Measurements from ENCODE around the gene FARS2. TPM values are rescaled to one million over a fixed set of nuclear protein-coding genes. Genes with fewer than 3 reads are reported as not detected.

The FARS2 gene
- total and polyA plus RNA-seq, 2 donors (not counting 1 experiment from before 2014, with no cell fraction given): 33.0 to 35.5 TPM

DNA sequence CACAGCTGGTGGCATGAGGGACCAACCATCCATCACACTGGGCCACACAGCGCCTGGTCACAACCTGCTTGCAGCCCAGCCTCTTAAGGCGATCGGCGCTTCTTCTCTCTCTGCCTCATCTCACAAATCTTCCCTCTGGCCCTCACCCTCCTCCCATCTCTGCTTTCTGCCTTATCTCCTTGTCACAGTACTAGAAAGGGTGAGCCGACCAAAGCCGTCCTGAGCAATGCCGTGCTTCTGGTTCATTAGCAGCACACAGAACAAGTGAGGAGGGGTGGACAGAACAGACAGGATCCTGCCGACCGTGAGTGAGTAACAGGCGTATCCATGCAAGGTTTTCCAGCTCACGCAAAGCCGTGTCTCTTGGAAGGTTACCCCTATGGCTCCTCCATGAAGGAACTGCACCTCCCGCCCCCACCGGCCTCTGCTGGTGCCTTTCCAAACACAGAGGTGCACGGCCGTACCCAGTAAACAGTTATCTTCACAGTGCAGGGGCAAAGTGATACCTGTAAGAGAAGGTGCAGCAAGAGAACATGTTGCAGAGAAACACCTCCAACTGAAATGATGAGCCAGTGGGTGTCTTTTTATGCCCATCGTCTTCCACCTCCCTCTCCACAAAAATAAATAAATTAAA lies 331.7 kb downstream of the FARS2 start:
- Histone ChIP-seq H3K36me3 (replicated peaks in 1 of 2; ENCODE audit: control extremely low read depth in 1 of 2, control insufficient read depth in 1 of 2, extremely low read depth in 1 of 2, insufficient read depth in 2 of 2, low read length in 1 of 2) (peaks cover 0 to 3% of the 10 kb centered on the region in 2 experiments), H3K27me3 (replicated peaks in 1 of 4; ENCODE audit: control extremely low read depth in 1 of 4, control insufficient read depth in 3 of 4, insufficient read depth in 4 of 4, low read length in 3 of 4) (no peaks in the 10 kb centered on the region), H3K4me3 (ENCODE audit: control extremely low read depth in 1 of 5, extremely low read depth in 1 of 5, insufficient read depth in 1 of 5, low read depth in 2 of 5, low read length in 4 of 5) (no peak overlapping the region), H3K79me2 (ENCODE audit: control insufficient read depth, insufficient read depth, low read length) (peaks cover 5% of the 10 kb centered on the region), H4K20me1 (ENCODE audit: control insufficient read depth, insufficient read depth, low read length, poor library complexity, severe bottlenecking) (peaks cover 7% of the 10 kb centered on the region), H3K4me2 (replicated peaks; ENCODE audit: low read depth, low read length, poor library complexity, severe bottlenecking) (no peak overlapping the region), H3K4me1 (ENCODE audit: control insufficient read depth in 2 of 2, insufficient read depth in 2 of 2, low read length in 2 of 2) (no peaks in the 10 kb centered on the region), H3K9me3 (ENCODE audit: control extremely low read depth in 1 of 3, control insufficient read depth in 2 of 3, insufficient read depth in 1 of 3, low read length in 2 of 3) (no peaks in the 10 kb centered on the region), H3K27ac (ENCODE audit: low read length in 2 of 2) (no peak overlapping the region), H2AFZ (ENCODE audit: insufficient read depth, low read depth, low read length, poor library complexity, severe bottlenecking) (no peak overlapping the region), H3K9ac (ENCODE audit: low read length) (no peak overlapping the region)
- POLR2A ChIA-PET: no interaction called here
- WGBS (ENCODE audit: insufficient coverage): 98% methylated on average over 15 of the region's 17 CpGs
- DNase-seq (no peak), ATAC-seq (ENCODE audit: low read depth) (no peak)
- H3K4me3 Mint-ChIP-seq: no peak overlapping the region
- intact Hi-C loops (cut with micrococcal nuclease): no loop called here
- no peaks in the 10 kb centered on the region for H3K9me3 Mint-ChIP-seq (ENCODE audit: insufficient read depth)
- TF ChIP-seq, protein P1, sequence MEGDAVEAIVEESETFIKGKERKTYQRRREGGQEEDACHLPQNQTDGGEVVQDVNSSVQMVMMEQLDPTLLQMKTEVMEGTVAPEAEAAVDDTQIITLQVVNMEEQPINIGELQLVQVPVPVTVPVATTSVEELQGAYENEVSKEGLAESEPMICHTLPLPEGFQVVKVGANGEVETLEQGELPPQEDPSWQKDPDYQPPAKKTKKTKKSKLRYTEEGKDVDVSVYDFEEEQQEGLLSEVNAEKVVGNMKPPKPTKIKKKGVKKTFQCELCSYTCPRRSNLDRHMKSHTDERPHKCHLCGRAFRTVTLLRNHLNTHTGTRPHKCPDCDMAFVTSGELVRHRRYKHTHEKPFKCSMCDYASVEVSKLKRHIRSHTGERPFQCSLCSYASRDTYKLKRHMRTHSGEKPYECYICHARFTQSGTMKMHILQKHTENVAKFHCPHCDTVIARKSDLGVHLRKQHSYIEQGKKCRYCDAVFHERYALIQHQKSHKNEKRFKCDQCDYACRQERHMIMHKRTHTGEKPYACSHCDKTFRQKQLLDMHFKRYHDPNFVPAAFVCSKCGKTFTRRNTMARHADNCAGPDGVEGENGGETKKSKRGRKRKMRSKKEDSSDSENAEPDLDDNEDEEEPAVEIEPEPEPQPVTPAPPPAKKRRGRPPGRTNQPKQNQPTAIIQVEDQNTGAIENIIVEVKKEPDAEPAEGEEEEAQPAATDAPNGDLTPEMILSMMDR (IDR thresholded peaks at IDR 0.05): no peak
- TF ChIP-seq EZH2 (IDR thresholded peaks at IDR 0.05; ENCODE audit: borderline replicate concordance, insufficient read depth, low read depth, low read length, poor library complexity, severe bottlenecking): no peak
- no peaks in the 10 kb centered on the region for H3K4me1 Mint-ChIP-seq
- CTCF ChIA-PET: no interaction called here
- H3K27me3 Mint-ChIP-seq: no peaks in the 10 kb centered on the region
- H3K27ac Mint-ChIP-seq: no peak overlapping the region

DNA sequence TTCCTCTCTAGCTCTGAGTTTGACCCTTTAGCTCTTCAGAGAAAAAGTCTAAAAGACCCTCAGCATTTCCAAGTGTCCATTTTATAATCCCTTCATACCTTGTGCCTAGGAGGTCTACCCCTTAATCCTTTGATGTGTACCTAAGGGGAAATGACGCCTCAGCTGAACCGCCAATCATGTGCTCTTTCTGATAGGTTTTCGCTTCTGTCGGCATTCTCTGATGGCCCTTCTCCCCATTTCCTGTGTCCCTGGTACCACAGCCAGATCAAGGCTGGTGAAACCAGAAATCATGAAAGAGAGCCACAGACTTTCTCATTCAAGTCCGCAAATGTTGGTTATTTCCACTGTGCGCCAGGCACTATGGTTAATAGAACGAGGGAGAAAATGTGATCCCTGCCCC lies 333.9 kb downstream of the FARS2 start:
- Histone ChIP-seq H3K9me3 (ENCODE audit: control extremely low read depth in 1 of 3, control insufficient read depth in 2 of 3, insufficient read depth in 1 of 3, low read length in 2 of 3) (no peaks in the 10 kb centered on the region), H3K4me1 (ENCODE audit: control insufficient read depth in 2 of 2, insufficient read depth in 2 of 2, low read length in 2 of 2) (no peaks in the 10 kb centered on the region), H3K36me3 (replicated peaks in 1 of 2; ENCODE audit: control extremely low read depth in 1 of 2, control insufficient read depth in 1 of 2, extremely low read depth in 1 of 2, insufficient read depth in 2 of 2, low read length in 1 of 2) (peaks cover 0 to 3% of the 10 kb centered on the region in 2 experiments), H3K79me2 (ENCODE audit: control insufficient read depth, insufficient read depth, low read length) (no peaks in the 10 kb centered on the region), H3K27ac (ENCODE audit: low read length in 2 of 2) (no peak overlapping the region), H3K4me2 (replicated peaks; ENCODE audit: low read depth, low read length, poor library complexity, severe bottlenecking) (no peak overlapping the region), H4K20me1 (ENCODE audit: control insufficient read depth, insufficient read depth, low read length, poor library complexity, severe bottlenecking) (no peaks in the 10 kb centered on the region), H2AFZ (ENCODE audit: insufficient read depth, low read depth, low read length, poor library complexity, severe bottlenecking) (no peak overlapping the region), H3K9ac (ENCODE audit: low read length) (no peak overlapping the region), H3K27me3 (replicated peaks in 1 of 4; ENCODE audit: control extremely low read depth in 1 of 4, control insufficient read depth in 3 of 4, insufficient read depth in 4 of 4, low read length in 3 of 4) (no peaks in the 10 kb centered on the region), H3K4me3 (ENCODE audit: control extremely low read depth in 1 of 5, extremely low read depth in 1 of 5, insufficient read depth in 1 of 5, low read depth in 2 of 5, low read length in 4 of 5) (no peak overlapping the region)
- ChIA-PET CTCF (interaction anchor here (0.6 kb wide), 1 partner anchor 493 kb away, joined by 3 read pairs; no protein-coding TSS in a partner anchor), POLR2A (no interaction called here)
- no peaks in the 10 kb centered on the region for H3K27me3 Mint-ChIP-seq
- no peak overlapping the region for H3K4me3 Mint-ChIP-seq
- DNase-seq: no peak
- no peaks in the 10 kb centered on the region for H3K9me3 Mint-ChIP-seq (ENCODE audit: insufficient read depth)
- no peaks in the 10 kb centered on the region for H3K4me1 Mint-ChIP-seq
- intact Hi-C loops (cut with micrococcal nuclease): no loop called here
- TF ChIP-seq EZH2 (IDR thresholded peaks at IDR 0.05; ENCODE audit: borderline replicate concordance, insufficient read depth, low read depth, low read length, poor library complexity, severe bottlenecking): no peak
- TF ChIP-seq, protein P1 (IDR thresholded peaks at IDR 0.05): no peak
- H3K27ac Mint-ChIP-seq: no peak overlapping the region
- no peak for ATAC-seq (ENCODE audit: low read depth)
- WGBS (ENCODE audit: insufficient coverage): 95% methylated on average over 4 of the region's 7 CpGs
